KMS-11 (cell line): Measurements from ENCODE around the gene ACOT13.
"Not testable (repeated sequence)": the region's sequence is repeated elsewhere in the genome, so short reads cannot be mapped to it uniquely, and the experiment has no call there.

Source experiments
- H2AFZ ChIP-seq: fragments of 200-600 bp; sonication (generic); 2 replicates; pipeline ENCODE4 v1.6.1; 2016; ENCODE audit warnings: antibody characterized with exemption, mixed run types, low read depth
- H3K27ac ChIP-seq: fragments of 200-600 bp; sonication (generic); 2 replicates; pipeline ENCODE4 v1.6.1; 2016; ENCODE audit warnings: mild to moderate bottlenecking, mixed run types
- H3K27me3 ChIP-seq: fragments of 200-600 bp; sonication (generic); 2 replicates; pipeline ENCODE4 v1.6.1; 2017; ENCODE audit warnings: mild to moderate bottlenecking, low read depth, mixed run types, moderate library complexity; ENCODE audit not compliant: insufficient read depth
- H3K36me3 ChIP-seq: fragments of 200-600 bp; sonication (generic); 2 replicates; pipeline ENCODE4 v1.6.1; 2017; ENCODE audit warnings: mild to moderate bottlenecking, mixed run types; ENCODE audit not compliant: insufficient read depth
- H3K4me1 ChIP-seq: fragments of 200-600 bp; sonication (generic); 2 replicates; pipeline ENCODE4 v1.6.1; 2016; ENCODE audit warnings: mild to moderate bottlenecking, low read depth, mixed run types; ENCODE audit not compliant: poor library complexity, severe bottlenecking
- H3K4me2 ChIP-seq: fragments of 200-600 bp; sonication (generic); 2 replicates; pipeline ENCODE4 v1.7.0; 2016; ENCODE audit warnings: mild to moderate bottlenecking, mixed run types
- H3K4me3 ChIP-seq: fragments of 200-600 bp; sonication (generic); IDR thresholded peaks from 2 replicates; pipeline ENCODE4 v1.6.1; 2017; ENCODE audit warnings: low read depth, low read length, mixed read lengths; ENCODE audit not compliant: insufficient read depth
- H3K79me2 ChIP-seq: fragments of 200-600 bp; sonication (generic); 2 replicates; pipeline ENCODE4 v1.6.1; 2016; ENCODE audit warnings: low read depth, mixed run types; ENCODE audit not compliant: insufficient read depth
- H3K9ac ChIP-seq: fragments of 200-600 bp; sonication (generic); 2 replicates; pipeline ENCODE4 v1.6.1; 2016; ENCODE audit warnings: mild to moderate bottlenecking, mixed run types
- H4K20me1 ChIP-seq: fragments of 200-600 bp; sonication (generic); 2 replicates; pipeline ENCODE4 v1.6.1; 2016; ENCODE audit warnings: mild to moderate bottlenecking, mixed run types; ENCODE audit not compliant: insufficient read depth
- CTCF ChIP-seq: fragments of 200-600 bp; sonication (generic); conservative IDR thresholded peaks from 2 replicates; pipeline ENCODE4 v1.6.1; 2017; ENCODE audit warnings: low read depth, mild to moderate bottlenecking, antibody characterized with exemption, low read length, moderate library complexity, mixed read lengths

The ACOT13 gene

GRCh38 chr6:24752917-24753492, 86.1 kb downstream of the ACOT13 start:
- no peaks in the 10 kb centered on the region for H4K20me1 ChIP-seq
- no peak overlapping the region for H3K27ac ChIP-seq
- no peak for TF ChIP-seq CTCF
- H3K36me3 ChIP-seq, result no peaks in the 10 kb centered on the region
- no peaks in the 10 kb centered on the region for H3K79me2 ChIP-seq
- no peak overlapping the region for H3K4me2 ChIP-seq
- no peaks in the 10 kb centered on the region for H3K4me1 ChIP-seq
- H3K9ac ChIP-seq, result no peak overlapping the region
- no peak overlapping the region for H3K4me3 ChIP-seq
- no peak overlapping the region for H2AFZ ChIP-seq
- no peaks in the 10 kb centered on the region for H3K27me3 ChIP-seq

GRCh38 chr6:24753545-24753944, 86.7 kb downstream of the ACOT13 start:
- Histone ChIP-seq H3K9ac (no peak overlapping the region), H3K79me2 (no peaks in the 10 kb centered on the region), H3K4me1 (no peaks in the 10 kb centered on the region), H3K4me2 (no peak overlapping the region), H3K4me3 (no peak overlapping the region), H3K36me3 (no peaks in the 10 kb centered on the region), H3K27ac (no peak overlapping the region), H3K27me3 (no peaks in the 10 kb centered on the region), H4K20me1 (no peaks in the 10 kb centered on the region), H2AFZ (no peak overlapping the region)
- no peak for TF ChIP-seq CTCF

GRCh38 chr6:24754378-24754777, 87.5 kb downstream of the ACOT13 start:
- H3K4me3 ChIP-seq, H3K4me2 ChIP-seq, H3K36me3 ChIP-seq, H2AFZ ChIP-seq, H3K27me3 ChIP-seq, H3K9ac ChIP-seq, H3K79me2 ChIP-seq, H3K27ac ChIP-seq, H3K4me1 ChIP-seq, H4K20me1 ChIP-seq: not testable (repeated sequence)
